ENCODE data around the gene LPAR2.

GRCh38 chr19:19630062-19630414 is 2.0 kb upstream of the LPAR2 start:
- no peak for TF ChIP-seq EZH2 (optimal IDR thresholded peaks at IDR 0.05; ENCODE audit: low read depth, low read length)
- TF ChIP-seq, protein P1, sequence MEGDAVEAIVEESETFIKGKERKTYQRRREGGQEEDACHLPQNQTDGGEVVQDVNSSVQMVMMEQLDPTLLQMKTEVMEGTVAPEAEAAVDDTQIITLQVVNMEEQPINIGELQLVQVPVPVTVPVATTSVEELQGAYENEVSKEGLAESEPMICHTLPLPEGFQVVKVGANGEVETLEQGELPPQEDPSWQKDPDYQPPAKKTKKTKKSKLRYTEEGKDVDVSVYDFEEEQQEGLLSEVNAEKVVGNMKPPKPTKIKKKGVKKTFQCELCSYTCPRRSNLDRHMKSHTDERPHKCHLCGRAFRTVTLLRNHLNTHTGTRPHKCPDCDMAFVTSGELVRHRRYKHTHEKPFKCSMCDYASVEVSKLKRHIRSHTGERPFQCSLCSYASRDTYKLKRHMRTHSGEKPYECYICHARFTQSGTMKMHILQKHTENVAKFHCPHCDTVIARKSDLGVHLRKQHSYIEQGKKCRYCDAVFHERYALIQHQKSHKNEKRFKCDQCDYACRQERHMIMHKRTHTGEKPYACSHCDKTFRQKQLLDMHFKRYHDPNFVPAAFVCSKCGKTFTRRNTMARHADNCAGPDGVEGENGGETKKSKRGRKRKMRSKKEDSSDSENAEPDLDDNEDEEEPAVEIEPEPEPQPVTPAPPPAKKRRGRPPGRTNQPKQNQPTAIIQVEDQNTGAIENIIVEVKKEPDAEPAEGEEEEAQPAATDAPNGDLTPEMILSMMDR (IDR thresholded peaks at IDR 0.05; ENCODE audit: low read length) = no peak

Data from MM.1S (cell line).